H9 (cell line): ENCODE measurements around the gene ZBTB17. TPM values are rescaled to one million over a fixed set of nuclear protein-coding genes. Genes with fewer than 3 reads are reported as not detected.

Experiments used
- DNase-seq: peaks from one replicate; pipeline ENCODE4 v3.0.0-alpha.2; 2017
- H2AFZ ChIP-seq: one replicate; pipeline ENCODE4 v1.6.1; 2013; ENCODE audit warnings: mild to moderate bottlenecking, low read length, control low read depth, moderate library complexity
- H2AK5ac ChIP-seq: 2 replicates; pipeline ENCODE4 v1.6.1; 2013; ENCODE audit warnings: low read length, control low read depth, mixed read lengths; ENCODE audit not compliant: insufficient read length
- H2BK120ac ChIP-seq: one replicate; pipeline ENCODE4 v1.6.1; 2013; ENCODE audit warnings: low read depth, mild to moderate bottlenecking, low read length, control low read depth, inconsistent platforms; ENCODE audit not compliant: poor library complexity, severe bottlenecking
- H2BK12ac ChIP-seq: 2 replicates; pipeline ENCODE4 v1.6.1; 2013; ENCODE audit warnings: low read length, control low read depth, mixed read lengths, low read depth; ENCODE audit not compliant: insufficient read length
- H2BK15ac ChIP-seq: 2 replicates; pipeline ENCODE4 v1.6.1; 2013; ENCODE audit warnings: low read depth, low read length, control low read depth
- H2BK20ac ChIP-seq: one replicate; pipeline ENCODE4 v1.6.1; 2013; ENCODE audit warnings: low read depth, mild to moderate bottlenecking, low read length, control low read depth, inconsistent platforms; ENCODE audit not compliant: poor library complexity, severe bottlenecking
- H2BK5ac ChIP-seq: 2 replicates; pipeline ENCODE4 v1.6.1; 2013; ENCODE audit warnings: low read length, control low read depth, mixed read lengths; ENCODE audit not compliant: insufficient read length
- H3K14ac ChIP-seq: 2 replicates; pipeline ENCODE4 v1.6.1; 2013; ENCODE audit warnings: low read length, control low read depth; ENCODE audit not compliant: insufficient read depth
- H3K18ac ChIP-seq: 2 replicates; pipeline ENCODE4 v1.6.1; 2013; ENCODE audit warnings: low read depth, mild to moderate bottlenecking, mixed read lengths, low read length, control low read depth; ENCODE audit not compliant: insufficient read length
- H3K23ac ChIP-seq: 2 replicates; pipeline ENCODE4 v1.6.1; 2013; ENCODE audit warnings: low read length, control low read depth, mixed read lengths, low read depth; ENCODE audit not compliant: insufficient read length
- H3K23me2 ChIP-seq: 2 replicates; pipeline ENCODE4 v1.6.1; 2013; ENCODE audit warnings: low read depth, mild to moderate bottlenecking, mixed read lengths, low read length, control low read depth; ENCODE audit not compliant: insufficient read length, poor library complexity, severe bottlenecking
- H3K27ac ChIP-seq: 2 replicates; pipeline ENCODE4 v1.5.1; 2013; ENCODE audit warnings: low read length, control low read depth, mixed read lengths, low read depth; ENCODE audit not compliant: insufficient read length
- H3K27me3 ChIP-seq: 2 replicates; pipeline ENCODE4 v1.6.1; 2013; ENCODE audit warnings: low read length, control low read depth, inconsistent platforms; ENCODE audit not compliant: insufficient read depth
- H3K4ac ChIP-seq: 2 replicates; pipeline ENCODE4 v1.6.1; 2013; ENCODE audit warnings: low read depth, mild to moderate bottlenecking, control low read depth, inconsistent platforms, low read length, moderate library complexity
- H3K4me1 ChIP-seq: 2 replicates; pipeline ENCODE4 v1.6.1; 2013; ENCODE audit warnings: low read length, control low read depth, inconsistent platforms; ENCODE audit not compliant: insufficient read depth
- H3K4me2 ChIP-seq: 2 replicates; pipeline ENCODE4 v1.6.1; 2013; ENCODE audit warnings: low read length, control low read depth, mixed read lengths; ENCODE audit not compliant: insufficient read length, insufficient read depth
- H3K56ac ChIP-seq: 2 replicates; pipeline ENCODE4 v1.6.1; 2013; ENCODE audit warnings: low read depth, mild to moderate bottlenecking, mixed read lengths, low read length, control low read depth; ENCODE audit not compliant: insufficient read length
- H3K79me1 ChIP-seq: 2 replicates; pipeline ENCODE4 v1.6.1; 2013; ENCODE audit warnings: low read depth, mild to moderate bottlenecking, moderate library complexity, low read length, control low read depth, inconsistent platforms; ENCODE audit not compliant: insufficient read depth, poor library complexity, severe bottlenecking
- H3K79me2 ChIP-seq: 2 replicates; pipeline ENCODE4 v1.6.1; 2013; ENCODE audit warnings: low read length, control low read depth, inconsistent platforms; ENCODE audit not compliant: insufficient read depth
- H3K9ac ChIP-seq: 2 replicates; pipeline ENCODE4 v1.6.1; 2013; ENCODE audit warnings: low read length, control low read depth, mixed read lengths; ENCODE audit not compliant: insufficient read length; ENCODE audit errors: extremely low read depth
- H3K9me3 ChIP-seq: one replicate; pipeline ENCODE4 v1.6.1; 2013; ENCODE audit warnings: low read depth, low read length, inconsistent platforms; ENCODE audit not compliant: control insufficient read depth
- H3T11ph ChIP-seq: one replicate; pipeline ENCODE4 v1.6.1; 2013; ENCODE audit warnings: mild to moderate bottlenecking, low read length, control low read depth, inconsistent platforms
- H4K20me1 ChIP-seq: one replicate; pipeline ENCODE4 v1.6.1; 2013; ENCODE audit not compliant: control insufficient read depth, insufficient read length, insufficient read depth
- H4K5ac ChIP-seq: 2 replicates; pipeline ENCODE4 v1.6.1; 2013; ENCODE audit warnings: low read depth, mild to moderate bottlenecking, mixed read lengths, low read length, control low read depth; ENCODE audit not compliant: insufficient read length
- H4K8ac ChIP-seq: replicated peaks from 2 replicates; pipeline ENCODE4 v1.6.1; 2013; ENCODE audit warnings: low read length, control low read depth, mixed read lengths, low read depth; ENCODE audit not compliant: insufficient read length
- H4K91ac ChIP-seq: 2 replicates; pipeline ENCODE4 v1.6.1; 2013; ENCODE audit warnings: low read depth, mild to moderate bottlenecking, moderate library complexity, mixed read lengths, low read length, control low read depth; ENCODE audit not compliant: insufficient read length
- H3K27ac Mint-ChIP-seq, 3 experiments: 2 replicates in 2 of 3; 3 replicates in 1 of 3; pipeline ENCODE4 v1.8.0; 2020 to 2021; ENCODE audit warnings: mixed read lengths in 3 of 3, mild to moderate bottlenecking in 1 of 3, moderate library complexity in 1 of 3
- H3K27me3 Mint-ChIP-seq: 2 replicates; pipeline ENCODE4 v1.8.0; 2021; ENCODE audit warnings: low read depth, mild to moderate bottlenecking, moderate library complexity, mixed read lengths
- H3K36me3 Mint-ChIP-seq, 3 experiments: 2 replicates in 2 of 3; 3 replicates in 1 of 3; pipeline ENCODE4 v1.8.0; 2020 to 2021; ENCODE audit warnings: low read depth in 3 of 3, mixed read lengths in 3 of 3; ENCODE audit not compliant: insufficient read depth in 1 of 3
- H3K4me1 Mint-ChIP-seq, 2 experiments: 2 replicates each; pipeline ENCODE4 v1.8.0; 2020; ENCODE audit warnings: mixed read lengths in 2 of 2
- H3K4me3 Mint-ChIP-seq, 2 experiments: 2 replicates in 1 of 2; 3 replicates in 1 of 2; pipeline ENCODE4 v1.8.0; 2020 to 2021; ENCODE audit warnings: mild to moderate bottlenecking in 2 of 2, mixed read lengths in 2 of 2, moderate library complexity in 1 of 2
- H3K9me3 Mint-ChIP-seq, 2 experiments: 2 replicates in 1 of 2; 3 replicates in 1 of 2; pipeline ENCODE4 v1.8.0; 2020; ENCODE audit warnings: mild to moderate bottlenecking in 2 of 2, mixed read lengths in 2 of 2, moderate library complexity in 1 of 2
- WGBS: extraction: QIAGEN DNeasy Blood & Tissue Kit; methylation state at CpG from one replicate; pipeline ENCODE4 v1.1.7; 2013; ENCODE audit warnings: missing lambda C conversion rate, low lambda C conversion rate, mixed read lengths; ENCODE audit not compliant: insufficient read length; ENCODE audit errors: extremely low coverage; 5-methylcytosine and 5-hydroxymethylcytosine counted together
- total RNA-seq: library from RNA; stranded (reverse); gene quantifications from 2 replicates; pipeline ENCODE4 v1.2.1, GENCODE V29; 2021
- TF ChIP-seq, protein P1 (sequence below): fragments of 200-600 bp; sonication (generic); conservative IDR thresholded peaks from 3 replicates; pipeline ENCODE4 v1.8.0; 2021; ENCODE audit warnings: antibody characterized with exemption, mild to moderate bottlenecking

ZBTB17 gene
- total RNA-seq, 1 experiment from 2014 or later = 16.5 TPM

DNA sequence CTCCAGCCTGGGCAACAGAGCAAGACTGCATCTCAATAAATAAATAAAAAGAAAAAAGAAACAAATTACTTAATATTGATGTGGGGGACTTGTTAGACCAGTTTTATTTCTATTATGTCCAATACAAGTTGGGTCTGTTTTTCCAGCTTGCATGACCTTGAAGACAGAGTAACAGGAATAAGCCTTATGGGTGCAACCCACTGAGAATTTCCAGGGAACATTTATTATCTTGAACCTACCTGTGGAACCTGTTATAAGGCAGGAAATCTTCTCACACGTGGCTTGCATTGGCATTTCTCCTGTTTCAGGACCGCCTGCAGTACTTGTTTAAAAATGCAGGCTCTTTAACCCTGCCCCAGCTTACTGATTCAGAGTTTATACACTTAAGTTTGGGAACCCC is 64.0 kb downstream of the ZBTB17 start:
- H3K36me3 Mint-ChIP-seq = peaks cover 17 to 56% (median 56%) of the 10 kb centered on the region in 3 experiments; a peak in 6 of 7 replicates

More for the DNA sequence above, 64.0 kb downstream of the ZBTB17 start:
- Mint-ChIP-seq H3K9me3 (no peaks in the 10 kb centered on the region), H3K4me1 (no peaks in the 10 kb centered on the region), H3K27me3 (no peaks in the 10 kb centered on the region), H3K4me3 (no peak overlapping the region), H3K27ac (no peak overlapping the region)
- Histone ChIP-seq H3K4me2 (no peak overlapping the region), H3K9me3 (no peaks in the 10 kb centered on the region), H3K27ac (no peak overlapping the region), H2AFZ (no peak overlapping the region), H3K4me1 (no peaks in the 10 kb centered on the region), H2BK5ac (no peak overlapping the region), H2AK5ac (no peak overlapping the region), H4K91ac (no peak overlapping the region), H2BK12ac (no peak overlapping the region), H4K5ac (no peak overlapping the region), H2BK120ac (no peak overlapping the region), H2BK20ac (no peak overlapping the region), H4K20me1 (no peaks in the 10 kb centered on the region), H3K9ac (no peak overlapping the region), H3K23me2 (no peaks in the 10 kb centered on the region), H3K4ac (no peak overlapping the region), H3T11ph (no peak overlapping the region), H2BK15ac (no peak overlapping the region), H4K8ac (no peak overlapping the region), H3K79me2 (peaks cover 2% of the 10 kb centered on the region; the same call in 1 of the 2 replicates), H3K27me3 (no peaks in the 10 kb centered on the region), H3K23ac (no peak overlapping the region), H3K18ac (no peak overlapping the region), H3K14ac (no peak overlapping the region), H3K79me1 (no peaks in the 10 kb centered on the region), H3K56ac (no peak overlapping the region)
- no CpG with 5 or more reads among the region's 2 CpGs for WGBS
- no peak for DNase-seq
- TF ChIP-seq, protein P1, sequence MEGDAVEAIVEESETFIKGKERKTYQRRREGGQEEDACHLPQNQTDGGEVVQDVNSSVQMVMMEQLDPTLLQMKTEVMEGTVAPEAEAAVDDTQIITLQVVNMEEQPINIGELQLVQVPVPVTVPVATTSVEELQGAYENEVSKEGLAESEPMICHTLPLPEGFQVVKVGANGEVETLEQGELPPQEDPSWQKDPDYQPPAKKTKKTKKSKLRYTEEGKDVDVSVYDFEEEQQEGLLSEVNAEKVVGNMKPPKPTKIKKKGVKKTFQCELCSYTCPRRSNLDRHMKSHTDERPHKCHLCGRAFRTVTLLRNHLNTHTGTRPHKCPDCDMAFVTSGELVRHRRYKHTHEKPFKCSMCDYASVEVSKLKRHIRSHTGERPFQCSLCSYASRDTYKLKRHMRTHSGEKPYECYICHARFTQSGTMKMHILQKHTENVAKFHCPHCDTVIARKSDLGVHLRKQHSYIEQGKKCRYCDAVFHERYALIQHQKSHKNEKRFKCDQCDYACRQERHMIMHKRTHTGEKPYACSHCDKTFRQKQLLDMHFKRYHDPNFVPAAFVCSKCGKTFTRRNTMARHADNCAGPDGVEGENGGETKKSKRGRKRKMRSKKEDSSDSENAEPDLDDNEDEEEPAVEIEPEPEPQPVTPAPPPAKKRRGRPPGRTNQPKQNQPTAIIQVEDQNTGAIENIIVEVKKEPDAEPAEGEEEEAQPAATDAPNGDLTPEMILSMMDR = no peak
